Measurements from ENCODE around the gene KCNMA1.
"Not testable (repeated sequence)": the region's sequence is repeated elsewhere in the genome, so short reads cannot be mapped to it uniquely, and the experiment has no call there.

The KCNMA1 gene

DNA sequence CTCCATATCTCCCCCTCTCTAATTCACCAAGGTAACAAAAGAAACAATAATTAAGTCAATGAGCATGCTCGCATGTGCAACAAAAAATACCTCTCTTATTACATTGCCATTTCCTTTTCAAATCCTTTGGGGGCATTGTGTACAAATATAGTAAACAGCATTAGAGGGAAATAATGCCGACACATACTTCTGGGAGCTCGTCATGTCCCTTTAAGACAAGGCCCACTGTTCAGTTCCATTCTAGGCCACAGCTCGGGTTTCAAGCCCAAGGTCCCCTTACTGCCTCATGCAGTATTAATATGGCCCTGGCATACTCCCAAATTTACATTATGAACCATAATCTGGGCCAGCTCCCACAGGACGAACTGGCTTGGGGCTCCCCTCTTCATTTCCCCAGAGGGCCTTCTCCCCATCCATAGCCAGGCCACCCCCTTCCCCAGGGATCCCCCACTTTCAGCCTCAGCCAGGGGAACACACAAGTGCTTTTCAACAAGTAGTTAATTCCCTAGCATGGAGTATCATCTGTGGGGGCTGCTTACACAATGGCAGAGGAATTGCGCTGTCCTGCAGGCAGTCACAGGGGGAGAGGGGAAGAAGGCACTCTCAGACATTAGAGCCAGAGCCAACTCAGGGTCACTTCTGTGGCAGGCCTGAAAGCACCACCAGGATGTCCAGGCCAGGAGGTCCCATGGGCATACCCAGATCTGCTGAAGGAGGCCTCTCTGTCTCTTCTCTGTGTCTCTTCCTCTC is 110.6 kb downstream of the KCNMA1 start:
- DNase-seq = no peak

DNA sequence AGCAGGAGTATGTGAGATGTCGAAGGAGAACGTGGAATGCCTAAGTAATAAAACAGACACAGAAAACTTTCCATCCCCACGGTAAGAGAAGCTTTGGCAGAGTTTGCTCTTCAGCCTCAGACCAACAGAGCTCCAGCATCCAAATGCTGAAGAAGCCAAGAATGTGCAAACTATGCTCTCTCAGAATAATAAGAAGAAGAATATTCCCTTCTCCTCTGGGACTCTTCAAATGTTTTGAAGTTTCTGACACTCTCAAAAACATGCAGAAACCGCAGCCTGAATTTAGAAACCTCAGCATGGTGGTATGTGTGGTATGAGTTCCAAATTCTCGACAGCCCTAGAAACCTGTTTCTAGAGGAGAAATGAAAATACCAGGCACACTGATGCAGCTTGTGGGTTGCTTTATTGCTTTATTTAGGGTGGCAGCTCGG is 113.3 kb downstream of the KCNMA1 start:
- no peak for DNase-seq

DNA sequence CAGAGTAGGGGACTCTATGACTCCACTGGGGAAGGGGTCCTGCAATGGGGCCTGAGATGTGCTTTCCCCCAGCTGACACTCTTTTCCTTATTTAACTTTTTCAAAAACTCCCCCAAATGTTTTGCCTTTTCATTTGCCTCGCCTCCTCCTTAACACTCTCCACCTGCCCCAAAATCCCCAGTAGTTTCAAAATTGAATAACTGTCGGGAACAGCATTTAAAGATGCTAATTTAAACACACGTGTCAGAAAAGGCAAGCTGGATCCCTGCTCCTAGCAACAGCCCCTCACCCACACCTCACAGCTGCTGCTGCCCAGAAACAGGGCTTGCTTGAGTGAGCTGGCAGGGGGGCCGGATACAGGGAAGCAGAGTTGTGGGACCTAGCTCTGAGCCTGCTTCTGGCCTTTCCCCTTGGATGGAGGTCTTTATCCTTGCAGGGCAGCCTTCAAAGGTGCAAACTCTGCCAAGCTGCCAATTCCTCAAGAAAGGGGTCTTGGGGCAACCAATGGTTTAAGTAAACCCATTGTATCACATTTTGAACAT is 115.3 kb downstream of the KCNMA1 start:
- DNase-seq = no peak

DNA sequence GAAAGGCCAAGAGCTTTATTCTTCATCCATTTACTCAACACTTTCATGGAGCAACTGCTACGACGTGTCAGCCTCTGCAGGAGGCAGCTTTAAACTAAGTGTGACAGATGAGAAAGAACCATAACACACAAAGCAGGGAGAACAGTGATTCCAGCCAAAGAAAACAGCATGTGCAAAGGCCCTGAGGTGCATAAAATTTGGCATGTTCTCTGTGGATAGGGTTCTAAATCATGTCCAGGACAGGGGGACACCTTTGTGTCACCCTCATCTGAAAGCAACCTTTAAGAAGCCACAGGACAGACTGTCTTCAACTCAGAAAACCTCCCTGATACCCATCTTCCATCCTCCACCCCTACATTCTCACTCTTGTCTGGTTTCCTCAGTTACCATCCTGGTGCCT is 116.6 kb downstream of the KCNMA1 start:
- DNase-seq = no peak

DNA sequence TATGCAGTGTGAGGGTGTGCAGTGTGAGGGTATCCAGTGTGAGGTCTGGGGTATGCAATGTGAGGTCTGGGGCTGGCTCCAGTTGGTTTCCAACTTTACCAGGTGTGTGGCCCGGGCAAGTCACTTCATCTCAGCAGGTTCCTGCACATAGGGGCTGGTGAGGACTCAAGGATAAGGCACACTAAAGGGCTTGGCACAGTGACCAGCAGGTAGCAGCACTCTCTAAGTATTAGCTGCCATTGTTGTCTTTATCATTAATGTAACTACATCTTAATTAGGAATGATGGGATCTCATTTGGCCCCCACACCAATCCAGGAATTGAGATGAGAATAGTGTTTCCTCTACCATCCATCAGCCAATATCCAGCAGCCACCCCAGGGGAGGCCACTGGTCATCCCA is 117.3 kb downstream of the KCNMA1 start:
- DNase-seq = no peak

DNA sequence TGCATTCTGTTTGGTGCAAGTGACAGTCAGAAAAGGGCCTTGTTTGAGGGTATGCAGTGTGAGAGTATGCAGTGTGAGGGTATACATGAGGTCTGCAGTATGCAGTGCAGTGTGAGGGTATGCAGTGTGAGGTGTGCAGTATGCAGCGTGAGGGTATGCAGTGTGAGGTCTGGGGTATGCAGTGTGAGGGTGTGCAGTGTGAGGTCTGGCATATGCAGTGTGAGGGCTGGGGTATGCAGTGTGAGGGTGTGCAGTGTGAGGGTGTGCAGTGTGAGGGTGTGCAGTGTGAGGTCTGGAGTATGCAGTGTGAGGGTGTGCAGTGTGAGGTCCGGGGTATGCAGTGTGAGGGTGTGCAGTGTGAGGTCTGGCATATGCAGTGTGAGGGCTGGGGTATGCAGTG is 117.8 kb downstream of the KCNMA1 start:
- not testable (repeated sequence) for DNase-seq

DNA sequence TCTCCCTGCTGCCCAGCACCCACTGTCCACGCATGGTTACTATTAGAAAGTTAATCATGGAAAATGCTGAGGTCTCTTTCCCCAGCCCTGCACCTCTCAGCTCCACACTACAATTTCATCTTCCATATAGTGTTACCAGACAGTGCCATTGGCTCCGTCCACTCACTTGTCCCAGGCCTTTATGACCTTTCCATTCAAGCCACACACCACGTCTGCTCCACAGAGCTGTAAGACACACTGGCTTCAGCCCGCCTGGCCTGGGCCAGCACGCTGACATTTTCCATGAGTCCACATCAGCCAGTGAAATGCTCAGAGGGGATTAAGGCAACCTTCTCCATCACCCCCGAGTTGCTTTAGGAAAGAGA is 118.7 kb downstream of the KCNMA1 start:
- no peak for DNase-seq

DNA sequence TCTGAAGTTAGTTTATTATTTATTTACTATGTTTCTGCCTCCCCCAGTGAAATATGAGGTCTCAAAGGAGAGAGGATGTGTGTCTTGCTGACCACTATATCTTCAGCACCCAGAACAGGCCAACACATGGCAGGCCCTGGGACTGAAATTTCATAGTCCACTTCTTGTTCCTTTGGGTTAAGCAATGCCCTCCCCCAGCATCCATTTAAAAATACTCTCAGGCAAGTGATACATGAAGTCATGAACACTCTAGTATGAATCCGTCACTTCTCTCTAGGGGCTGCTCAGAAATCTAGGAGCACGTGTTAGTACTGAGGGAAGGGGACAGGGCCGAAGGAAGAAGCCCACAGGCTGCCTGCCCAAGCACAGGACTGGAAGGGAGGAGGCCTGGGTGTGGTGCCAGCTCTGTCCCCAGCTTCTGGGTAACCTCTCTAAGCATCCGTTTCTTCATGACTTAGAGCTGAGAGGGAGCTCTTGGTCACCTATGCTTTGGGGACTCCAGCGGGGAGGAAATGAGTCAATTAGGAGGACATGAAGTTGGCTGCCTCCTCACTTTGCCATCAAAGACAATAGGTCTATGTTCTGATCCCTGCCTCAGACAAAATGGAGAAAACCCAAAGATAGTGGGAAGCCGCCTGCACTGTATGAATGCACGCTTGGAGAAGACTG is 119.2 kb downstream of the KCNMA1 start:
- DNase-seq = no peak

DNA sequence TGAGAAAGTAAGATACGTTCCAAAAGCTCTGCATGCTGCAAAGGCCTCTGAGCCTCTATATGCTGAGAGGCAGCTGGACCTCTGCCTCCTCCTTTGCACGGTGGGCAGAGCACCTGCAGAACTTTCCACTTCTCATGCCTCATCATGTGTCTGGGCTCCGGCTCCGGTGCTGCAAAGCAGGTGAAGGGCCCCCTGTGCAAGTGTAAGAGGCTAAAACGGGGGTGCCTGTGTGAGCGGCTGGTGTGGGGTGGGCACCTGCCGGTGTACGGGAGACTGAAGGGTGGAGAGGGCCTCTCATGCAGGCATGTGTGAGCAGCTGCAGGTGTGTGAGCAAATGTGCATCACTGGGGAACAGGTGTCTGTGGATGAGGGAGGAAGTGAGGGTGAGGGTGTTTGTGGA is 121.0 kb downstream of the KCNMA1 start:
- no peak for DNase-seq

DNA sequence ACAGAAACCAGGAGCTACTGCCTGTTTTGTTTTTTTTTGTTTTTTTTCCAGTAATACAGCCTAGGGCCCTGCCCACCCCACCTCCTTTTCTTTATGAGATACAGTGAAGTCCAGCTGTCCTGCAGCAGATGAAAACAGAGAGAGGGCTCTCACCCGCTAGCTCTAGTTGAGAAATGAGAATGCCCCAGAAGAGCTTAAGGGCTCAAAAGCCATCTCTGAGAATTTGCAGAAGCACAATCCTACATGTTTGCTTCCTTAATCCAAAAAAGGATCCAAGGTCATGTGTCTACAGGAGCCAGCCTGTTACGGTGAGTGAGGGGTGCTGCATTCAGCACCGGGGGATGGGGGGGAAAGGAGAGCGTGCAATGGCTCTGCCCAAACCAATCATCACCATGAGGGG is 122.7 kb downstream of the KCNMA1 start:
- no peak for DNase-seq

DNA sequence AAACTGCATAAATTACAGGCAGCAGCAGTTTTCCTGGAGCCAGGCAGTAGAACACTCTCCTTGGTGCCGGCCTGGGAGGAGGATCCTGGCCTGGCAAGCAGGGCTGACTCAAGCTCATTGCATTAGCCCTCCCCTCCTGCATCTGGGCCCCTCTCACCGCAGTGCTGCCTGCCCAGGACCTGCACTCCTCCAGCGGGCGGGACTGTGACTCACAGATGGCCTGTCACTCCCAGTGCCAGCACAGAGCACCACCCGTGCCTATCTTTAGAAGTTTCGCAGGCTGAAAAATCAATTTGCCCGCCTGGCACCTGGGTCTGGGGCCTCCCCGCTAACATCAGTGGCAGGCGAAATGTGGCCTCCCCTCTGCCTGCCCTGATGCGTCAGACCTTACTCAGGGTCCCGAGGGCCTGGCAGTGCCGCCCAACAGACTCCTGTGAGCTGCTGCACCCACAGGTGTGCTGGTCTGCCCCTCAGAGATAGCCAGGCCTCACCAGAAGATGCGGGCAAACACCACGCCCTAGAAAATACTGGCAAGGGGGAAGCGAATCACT is 123.8 kb downstream of the KCNMA1 start:
- no peak for DNase-seq

DNA sequence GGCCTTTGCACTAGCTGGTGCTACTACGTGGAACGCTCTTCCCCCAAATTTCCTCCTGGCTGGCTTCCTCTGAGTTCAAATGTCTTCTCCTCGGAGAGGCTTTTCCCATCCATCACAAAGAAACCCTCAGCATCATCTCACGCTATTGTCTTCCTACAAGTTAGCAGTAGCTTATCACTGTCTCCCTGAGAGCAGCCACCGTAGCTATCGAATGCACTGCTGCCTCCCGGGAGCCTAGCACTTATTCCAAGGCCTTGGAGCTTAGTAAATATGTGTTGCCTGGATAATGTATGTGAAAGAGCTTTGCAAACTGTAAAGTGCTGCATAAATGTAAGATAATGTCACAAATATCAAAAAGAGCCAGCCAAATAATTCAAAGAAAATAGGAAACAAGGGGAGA is 124.4 kb downstream of the KCNMA1 start:
- no peak for DNase-seq

DNA sequence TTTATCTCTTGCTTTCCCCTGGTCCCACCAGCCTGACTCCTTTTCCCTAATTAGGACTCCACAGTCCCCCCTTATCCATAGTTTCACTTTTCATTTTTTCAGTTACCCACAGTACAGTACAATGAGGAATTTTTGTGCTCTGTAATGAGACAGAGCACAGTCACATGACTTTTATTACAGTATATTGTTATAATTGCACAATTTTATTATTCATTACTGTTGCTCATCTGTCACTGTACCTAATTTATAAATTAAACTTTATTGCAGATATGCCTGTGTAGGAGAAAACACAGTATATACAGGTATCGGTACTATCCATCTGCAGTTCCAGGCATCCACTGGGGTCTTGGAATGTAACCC is 125.4 kb downstream of the KCNMA1 start:
- DNase-seq = no peak

DNA sequence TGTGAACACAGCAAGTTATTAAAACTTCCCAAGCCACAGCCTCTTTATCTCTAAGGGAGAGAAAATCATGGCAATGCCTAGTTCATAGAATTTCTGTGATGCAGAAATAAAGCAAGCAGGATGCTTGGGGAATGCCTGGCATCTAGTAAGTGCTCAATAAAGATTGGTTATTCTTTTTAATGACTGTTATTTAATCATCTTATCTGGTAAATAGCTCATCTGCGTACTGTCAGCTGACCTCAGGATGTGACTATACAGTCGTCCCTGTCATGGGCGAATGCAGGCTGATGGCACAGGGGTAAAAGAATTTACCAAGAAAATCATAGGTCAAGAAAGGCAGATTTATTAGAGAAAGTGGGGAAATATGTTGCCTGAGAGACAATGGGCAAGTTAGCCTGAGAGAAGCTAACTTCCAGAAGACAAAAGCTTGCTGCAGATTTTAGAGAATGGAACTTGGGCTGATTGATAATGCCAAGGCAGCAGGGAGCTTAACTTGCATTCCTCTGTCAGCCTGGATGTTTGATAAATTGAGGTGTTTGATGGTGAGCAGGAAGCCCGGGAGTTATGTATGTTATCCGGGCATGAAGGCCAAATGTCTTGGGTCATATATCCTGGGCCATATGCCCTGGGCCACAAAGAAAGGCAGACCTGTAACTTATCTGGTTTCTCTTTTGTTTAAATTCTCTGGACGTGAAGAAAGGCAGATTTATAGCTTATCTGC is 126.0 kb downstream of the KCNMA1 start:
- DNase-seq = no peak

DNA sequence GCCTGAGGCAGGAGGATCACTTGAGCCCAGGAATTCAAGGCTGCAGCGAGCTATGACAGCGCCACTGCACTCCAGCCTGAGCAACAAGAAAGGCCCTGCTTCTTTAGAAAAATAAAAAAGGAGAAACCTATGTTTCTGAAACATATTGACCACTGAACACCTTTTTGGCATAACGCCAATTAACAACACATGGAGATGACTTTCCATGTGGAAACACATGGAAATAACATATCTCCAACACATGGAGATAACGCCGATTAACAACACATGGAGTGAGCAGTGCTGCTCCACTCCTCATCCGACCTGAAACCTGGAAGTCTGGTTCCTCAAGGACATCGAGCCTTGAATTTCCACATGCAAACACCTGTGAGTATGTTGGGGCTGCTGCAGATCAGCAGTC is 126.9 kb downstream of the KCNMA1 start:
- no peak for DNase-seq

DNA sequence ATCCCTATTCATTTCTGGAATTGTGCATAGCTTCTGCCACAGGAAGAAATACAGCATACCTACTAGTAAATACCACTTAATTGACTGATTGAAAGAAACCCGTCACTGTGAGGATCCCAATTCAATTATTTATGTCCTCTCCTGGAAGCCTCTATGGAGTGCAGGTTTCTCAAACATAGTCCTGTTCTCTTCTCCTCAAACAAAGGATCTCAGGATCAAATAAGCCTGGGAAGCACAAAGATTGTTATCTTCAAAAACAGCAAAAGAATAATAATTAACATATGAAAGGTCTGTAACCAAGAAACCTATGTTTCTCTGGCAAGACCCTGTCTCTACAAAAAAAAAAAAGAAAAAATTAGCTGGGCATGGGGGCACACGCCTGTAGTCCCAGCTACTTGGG is 127.3 kb downstream of the KCNMA1 start:
- DNase-seq = no peak

DNA sequence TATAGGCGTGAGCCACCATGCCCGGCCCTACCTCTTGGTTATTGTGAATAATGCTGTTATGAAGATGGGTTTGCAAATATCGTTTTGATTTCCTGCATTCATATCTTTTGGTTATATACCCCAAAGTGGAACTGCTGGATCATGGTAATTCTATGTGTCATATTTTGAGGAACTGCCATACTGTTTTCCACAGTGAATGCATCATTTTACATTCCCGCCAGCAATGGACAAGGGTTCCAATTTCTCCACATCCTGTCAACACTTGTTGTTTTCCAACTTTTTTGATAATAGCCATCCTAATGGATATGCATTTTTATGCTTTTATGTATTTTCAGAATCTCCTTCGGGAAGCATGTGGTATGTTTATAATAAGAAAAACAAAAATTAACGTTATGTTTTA is 128.2 kb downstream of the KCNMA1 start:
- no peak for DNase-seq

DNA sequence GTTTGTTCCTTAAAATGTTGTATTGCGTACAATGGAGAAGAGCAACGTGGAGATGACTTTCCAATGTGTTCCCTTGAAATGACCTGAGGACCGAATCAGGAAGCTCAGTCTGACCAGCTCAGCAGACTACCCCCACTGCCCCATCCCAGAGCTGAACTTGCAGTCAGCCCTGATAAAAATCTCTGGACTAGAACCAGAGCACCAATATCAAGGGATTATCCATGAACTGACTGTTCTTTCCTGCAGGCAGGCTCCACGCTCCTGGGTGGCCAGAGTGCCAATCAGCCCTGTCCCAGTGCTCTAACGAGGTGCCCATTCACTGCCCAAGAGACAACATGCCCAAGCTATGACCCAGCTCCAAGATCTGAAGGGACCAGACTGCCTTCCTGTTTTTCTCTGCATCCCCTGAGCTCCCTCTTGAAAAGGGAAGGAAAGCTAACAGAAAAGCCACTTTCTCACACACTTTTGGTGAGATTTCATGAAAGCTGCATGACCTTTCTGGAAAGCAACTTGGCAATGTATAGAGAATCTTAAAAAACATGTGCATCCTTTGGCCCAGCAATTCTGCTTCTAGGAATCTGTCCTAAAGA is 130.2 kb downstream of the KCNMA1 start:
- no peak for DNase-seq

DNA sequence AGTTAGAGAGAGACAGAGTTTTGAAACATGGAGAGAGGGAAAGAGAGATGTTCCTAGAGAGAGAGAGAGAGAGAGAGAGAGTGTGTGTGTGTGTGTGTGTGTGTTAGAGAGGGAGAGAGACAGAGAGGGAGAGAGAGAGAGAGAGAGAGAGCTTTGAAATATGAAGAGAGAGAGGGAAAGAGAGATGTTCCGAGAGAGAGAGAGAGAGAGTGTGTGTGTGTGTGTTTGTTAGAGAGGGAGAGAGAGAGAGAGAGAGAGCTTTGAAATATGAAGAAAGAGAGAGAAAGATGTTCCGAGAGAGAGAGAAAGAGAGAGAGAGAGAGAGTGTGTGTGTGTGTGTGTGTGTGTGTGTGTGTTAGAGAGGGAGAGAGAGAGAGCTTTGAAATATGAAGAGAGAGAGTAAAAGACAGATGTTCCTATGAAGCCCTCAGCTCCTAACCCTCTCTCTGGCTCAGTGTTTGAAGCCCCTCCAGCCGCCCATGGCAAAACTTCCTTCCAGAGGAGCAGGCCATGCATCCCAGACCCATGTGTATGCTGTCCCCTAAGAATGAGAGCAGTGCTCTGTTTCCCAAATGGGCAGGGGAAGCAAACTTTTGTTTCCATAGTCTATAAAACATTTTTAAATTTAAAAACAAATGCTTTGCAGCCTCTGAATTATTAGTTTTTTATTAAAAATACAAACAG is 130.9 kb downstream of the KCNMA1 start:
- DNase-seq = no peak

DNA sequence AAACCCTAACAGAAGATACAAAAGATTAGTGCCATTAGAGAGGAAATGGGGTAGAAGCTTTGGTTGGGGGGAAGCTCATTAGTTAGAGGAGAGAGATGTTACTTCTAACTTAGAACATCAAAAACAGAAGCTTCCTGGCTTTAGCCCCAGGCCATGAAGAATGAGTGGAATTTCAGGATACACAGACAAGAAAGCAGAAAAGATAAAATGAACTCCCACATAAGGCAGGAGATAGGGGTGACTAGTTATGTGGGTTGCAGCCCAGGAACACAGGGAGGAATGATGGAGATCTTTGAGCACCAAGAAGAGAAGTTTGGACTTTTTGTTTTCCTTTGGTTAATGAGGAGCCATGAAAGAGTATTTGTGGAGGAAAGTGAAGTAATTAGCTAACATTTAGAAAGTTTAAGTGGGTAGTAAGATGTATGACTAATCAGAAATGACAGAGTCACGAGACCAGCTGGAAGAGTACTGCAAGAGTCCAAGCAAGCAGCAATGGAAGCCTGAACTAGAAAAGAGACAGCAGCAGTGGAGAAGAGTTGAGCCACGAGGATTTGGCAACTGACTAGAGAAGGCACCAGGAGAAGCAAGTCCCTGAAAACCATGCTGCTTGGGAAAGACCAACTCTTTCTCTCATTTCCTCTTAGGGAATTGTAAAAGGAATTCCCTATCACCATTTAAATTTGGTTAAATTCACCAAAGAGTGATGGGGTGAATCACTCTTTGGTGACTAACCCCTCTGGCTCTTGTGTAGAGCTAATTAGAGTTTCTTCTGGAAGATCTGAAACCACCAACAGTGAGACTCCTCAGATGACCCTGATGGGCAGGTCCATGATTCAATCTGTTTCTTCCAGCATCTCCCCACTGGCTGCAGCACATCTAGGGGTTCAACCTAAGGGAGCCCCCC is 131.9 kb downstream of the KCNMA1 start:
- DNase-seq = no peak

DNA sequence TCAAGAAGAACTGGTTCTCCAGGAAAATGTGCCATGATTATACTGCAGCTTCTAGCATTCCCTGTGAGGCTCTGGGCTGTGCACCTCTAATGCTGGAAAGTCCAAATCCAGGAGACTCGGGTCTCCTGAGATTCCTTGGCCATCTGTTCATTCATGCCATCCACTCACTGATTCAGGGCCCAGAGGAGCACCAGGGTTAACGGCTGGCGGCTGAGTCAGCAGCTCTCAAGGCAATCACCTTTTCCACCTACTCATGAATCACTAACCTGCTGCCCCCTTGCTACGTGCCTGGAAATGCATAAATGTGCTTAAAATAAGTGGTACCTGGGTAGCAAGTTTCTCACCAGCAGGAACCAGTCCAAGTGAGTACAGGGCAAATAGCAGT is 132.7 kb downstream of the KCNMA1 start:
- no peak for DNase-seq
